Measurements from ENCODE around the gene DTNA. TPM values are rescaled to one million over a fixed set of nuclear protein-coding genes. Genes with fewer than 3 reads are reported as not detected.

DTNA gene
- total RNA-seq, 1 experiment from 2014 or later: 9.6 TPM

DNA sequence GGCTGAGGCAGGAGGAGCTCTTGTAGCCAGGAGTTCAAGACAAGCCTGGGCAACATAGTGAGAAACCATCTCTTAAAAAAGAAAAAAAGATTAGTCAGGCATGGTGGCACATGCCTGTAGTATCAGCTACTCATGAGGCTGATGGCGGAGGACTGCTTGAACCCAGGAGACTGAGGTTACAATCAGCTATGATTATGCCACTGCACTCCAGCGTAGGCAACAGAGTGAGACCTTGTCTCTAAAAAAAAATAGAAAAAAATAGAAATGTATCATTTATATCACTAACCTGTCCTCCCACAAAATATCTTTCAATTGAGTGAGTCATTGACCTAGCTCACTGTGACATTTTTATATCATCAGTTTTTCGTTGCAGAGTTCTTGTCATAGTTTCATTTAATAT, 152.5 kb downstream of the DTNA start:
- DNase-seq (ENCODE audit: low read depth, low spot score) (no peak), ATAC-seq (no peak)
- Histone ChIP-seq H3K9ac (ENCODE audit: low read length) (no peak overlapping the region), H3K4me2 (ENCODE audit: low read length) (no peak overlapping the region), H3K4me1 (ENCODE audit: control insufficient read depth in 1 of 2, insufficient read depth in 2 of 2, low read length in 2 of 2) (peaks cover 6 to 24% of the 10 kb centered on the region in 2 experiments; a peak in 3 of 4 replicates), H3K4me3 (replicated peaks in 1 of 2; ENCODE audit: low read depth in 1 of 2, low read length in 2 of 2) (no peak overlapping the region), H3K27ac (ENCODE audit: low read depth, low read length) (no peak overlapping the region), H3K36me3 (ENCODE audit: control insufficient read depth in 1 of 2, insufficient read depth in 2 of 2, low read length in 2 of 2) (no peaks in the 10 kb centered on the region), H3K27me3 (ENCODE audit: insufficient read depth, low read length) (no peaks in the 10 kb centered on the region), H2AFZ (ENCODE audit: low read depth, low read length, poor library complexity, severe bottlenecking) (no peak overlapping the region), H4K20me1 (ENCODE audit: insufficient read depth) (no peaks in the 10 kb centered on the region), H3K79me2 (ENCODE audit: insufficient read depth, low read length) (no peaks in the 10 kb centered on the region), H3K9me3 (ENCODE audit: control insufficient read depth in 1 of 2, insufficient read depth in 1 of 2, low read depth in 1 of 2, low read length in 2 of 2) (no peaks in the 10 kb centered on the region), H3K9me2 (ENCODE audit: insufficient read depth) (no peaks in the 10 kb centered on the region)
- CTCF ChIA-PET: no interaction called here
- no TSS peak for BruUV-seq (replicated peaks)
- intact Hi-C loops (cut with micrococcal nuclease): loop anchor here (10.0 kb wide), 1 partner anchor 482 kb away; the partner anchor contains the start of gene ZNF24
- RAD21 ChIA-PET (ENCODE audit: low non-redundant PET in 1 of 2, low total read pairs in 2 of 2, uncharacterized antibody in 2 of 2, unreplicated experiment in 2 of 2): no interaction called here
- TF ChIP-seq SIN3A (IDR thresholded peaks at IDR 0.05; ENCODE audit: low read depth) (no peak), FOSL1 (IDR thresholded peaks at IDR 0.05; ENCODE audit: low read depth) (no peak), CBX3 (IDR thresholded peaks at IDR 0.05; ENCODE audit: low read depth) (no peak), POLR2A (IDR thresholded peaks at IDR 0.05; ENCODE audit: borderline replicate concordance, extremely low read depth, insufficient read depth, insufficient read length) (no peak), SRF (IDR thresholded peaks at IDR 0.05; ENCODE audit: low read depth) (no peak), CEBPB (IDR thresholded peaks at IDR 0.05; ENCODE audit: low read depth) (no peak)
- POLR2A ChIA-PET: no interaction called here

DNA sequence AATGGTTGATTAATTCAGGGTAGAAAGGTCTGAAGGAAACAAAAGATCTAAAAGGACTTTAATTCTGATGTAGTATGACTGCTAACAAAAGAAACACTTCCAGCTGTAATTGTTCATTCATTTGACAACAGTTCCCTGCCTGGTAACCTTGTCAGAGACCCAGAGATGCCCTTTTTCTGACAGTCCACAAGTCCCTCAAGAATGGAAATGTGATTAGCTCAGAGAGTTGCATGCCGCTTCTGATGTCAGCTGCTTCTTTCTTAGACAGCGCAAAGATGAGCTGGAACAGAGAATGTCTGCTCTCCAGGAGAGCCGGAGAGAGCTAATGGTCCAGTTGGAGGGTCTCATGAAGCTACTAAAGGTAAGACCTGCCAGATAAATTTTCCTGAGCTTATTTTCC, 153.6 kb downstream of the DTNA start:
- no peak overlapping the region for H3K4me3 ChIP-seq (replicated peaks in 1 of 2; ENCODE audit: low read depth in 1 of 2, low read length in 2 of 2)
- no peak overlapping the region for H3K27ac ChIP-seq (ENCODE audit: low read depth, low read length)
- DNase-seq (ENCODE audit: low read depth, low spot score): no peak
- ChIA-PET CTCF (no interaction called here), RAD21 (ENCODE audit: low non-redundant PET in 1 of 2, low total read pairs in 2 of 2, uncharacterized antibody in 2 of 2, unreplicated experiment in 2 of 2) (no interaction called here), POLR2A (no interaction called here)
- no peaks in the 10 kb centered on the region for H3K9me2 ChIP-seq (ENCODE audit: insufficient read depth)
- H3K4me1 ChIP-seq (ENCODE audit: control insufficient read depth in 1 of 2, insufficient read depth in 2 of 2, low read length in 2 of 2): peaks cover 6 to 21% of the 10 kb centered on the region in 2 experiments; a peak in 3 of 4 replicates
- no peak overlapping the region for H3K4me2 ChIP-seq (ENCODE audit: low read length)
- BruUV-seq (replicated peaks): no TSS peak
- no peak for ATAC-seq
- no peak overlapping the region for H3K9ac ChIP-seq (ENCODE audit: low read length)
- no peaks in the 10 kb centered on the region for H3K9me3 ChIP-seq (ENCODE audit: control insufficient read depth in 1 of 2, insufficient read depth in 1 of 2, low read depth in 1 of 2, low read length in 2 of 2)
- no peaks in the 10 kb centered on the region for H3K27me3 ChIP-seq (ENCODE audit: insufficient read depth, low read length)
- H3K79me2 ChIP-seq (ENCODE audit: insufficient read depth, low read length): no peaks in the 10 kb centered on the region
- no peak overlapping the region for H2AFZ ChIP-seq (ENCODE audit: low read depth, low read length, poor library complexity, severe bottlenecking)
- no peaks in the 10 kb centered on the region for H3K36me3 ChIP-seq (ENCODE audit: control insufficient read depth in 1 of 2, insufficient read depth in 2 of 2, low read length in 2 of 2)
- no peaks in the 10 kb centered on the region for H4K20me1 ChIP-seq (ENCODE audit: insufficient read depth)
- intact Hi-C loops (cut with micrococcal nuclease): loop anchor here (10.0 kb wide), 1 partner anchor 481 kb away; the partner anchor contains the start of gene ZNF24
- TF ChIP-seq REST (IDR thresholded peaks at IDR 0.05; ENCODE audit: low read depth) (no peak), FOSL1 (IDR thresholded peaks at IDR 0.05; ENCODE audit: low read depth) (no peak), CBX3 (IDR thresholded peaks at IDR 0.05; ENCODE audit: low read depth) (no peak), TCF7L2 (IDR thresholded peaks at IDR 0.05; ENCODE audit: borderline replicate concordance, extremely low read depth, insufficient read depth, insufficient read length) (no peak), POLR2AphosphoS5 (IDR thresholded peaks at IDR 0.05; ENCODE audit: low read depth, low read length) (no peak), SP1 (IDR thresholded peaks at IDR 0.05; ENCODE audit: low read depth) (no peak), SRF (IDR thresholded peaks at IDR 0.05; ENCODE audit: low read depth) (no peak)
- TF ChIP-seq, protein P1, sequence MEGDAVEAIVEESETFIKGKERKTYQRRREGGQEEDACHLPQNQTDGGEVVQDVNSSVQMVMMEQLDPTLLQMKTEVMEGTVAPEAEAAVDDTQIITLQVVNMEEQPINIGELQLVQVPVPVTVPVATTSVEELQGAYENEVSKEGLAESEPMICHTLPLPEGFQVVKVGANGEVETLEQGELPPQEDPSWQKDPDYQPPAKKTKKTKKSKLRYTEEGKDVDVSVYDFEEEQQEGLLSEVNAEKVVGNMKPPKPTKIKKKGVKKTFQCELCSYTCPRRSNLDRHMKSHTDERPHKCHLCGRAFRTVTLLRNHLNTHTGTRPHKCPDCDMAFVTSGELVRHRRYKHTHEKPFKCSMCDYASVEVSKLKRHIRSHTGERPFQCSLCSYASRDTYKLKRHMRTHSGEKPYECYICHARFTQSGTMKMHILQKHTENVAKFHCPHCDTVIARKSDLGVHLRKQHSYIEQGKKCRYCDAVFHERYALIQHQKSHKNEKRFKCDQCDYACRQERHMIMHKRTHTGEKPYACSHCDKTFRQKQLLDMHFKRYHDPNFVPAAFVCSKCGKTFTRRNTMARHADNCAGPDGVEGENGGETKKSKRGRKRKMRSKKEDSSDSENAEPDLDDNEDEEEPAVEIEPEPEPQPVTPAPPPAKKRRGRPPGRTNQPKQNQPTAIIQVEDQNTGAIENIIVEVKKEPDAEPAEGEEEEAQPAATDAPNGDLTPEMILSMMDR (IDR thresholded peaks at IDR 0.05 in 2 of 3, conservative IDR thresholded peaks at IDR 0.05 in 1 of 3; ENCODE audit: borderline replicate concordance in 1 of 3, insufficient read depth in 1 of 3, low read depth in 2 of 3, low read length in 2 of 3): no peak
- TF ChIP-seq, protein P2, sequence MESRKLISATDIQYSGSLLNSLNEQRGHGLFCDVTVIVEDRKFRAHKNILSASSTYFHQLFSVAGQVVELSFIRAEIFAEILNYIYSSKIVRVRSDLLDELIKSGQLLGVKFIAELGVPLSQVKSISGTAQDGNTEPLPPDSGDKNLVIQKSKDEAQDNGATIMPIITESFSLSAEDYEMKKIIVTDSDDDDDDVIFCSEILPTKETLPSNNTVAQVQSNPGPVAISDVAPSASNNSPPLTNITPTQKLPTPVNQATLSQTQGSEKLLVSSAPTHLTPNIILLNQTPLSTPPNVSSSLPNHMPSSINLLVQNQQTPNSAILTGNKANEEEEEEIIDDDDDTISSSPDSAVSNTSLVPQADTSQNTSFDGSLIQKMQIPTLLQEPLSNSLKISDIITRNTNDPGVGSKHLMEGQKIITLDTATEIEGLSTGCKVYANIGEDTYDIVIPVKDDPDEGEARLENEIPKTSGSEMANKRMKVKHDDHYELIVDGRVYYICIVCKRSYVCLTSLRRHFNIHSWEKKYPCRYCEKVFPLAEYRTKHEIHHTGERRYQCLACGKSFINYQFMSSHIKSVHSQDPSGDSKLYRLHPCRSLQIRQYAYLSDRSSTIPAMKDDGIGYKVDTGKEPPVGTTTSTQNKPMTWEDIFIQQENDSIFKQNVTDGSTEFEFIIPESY (IDR thresholded peaks at IDR 0.05; ENCODE audit: extremely low read depth, insufficient replicate concordance, low read length): no peak
- TF ChIP-seq, protein P3, sequence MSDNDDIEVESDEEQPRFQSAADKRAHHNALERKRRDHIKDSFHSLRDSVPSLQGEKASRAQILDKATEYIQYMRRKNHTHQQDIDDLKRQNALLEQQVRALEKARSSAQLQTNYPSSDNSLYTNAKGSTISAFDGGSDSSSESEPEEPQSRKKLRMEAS (IDR thresholded peaks at IDR 0.05): no peak

All from HCT116 (cell line).